Measurements from ENCODE around the gene NSG2.

DNA sequence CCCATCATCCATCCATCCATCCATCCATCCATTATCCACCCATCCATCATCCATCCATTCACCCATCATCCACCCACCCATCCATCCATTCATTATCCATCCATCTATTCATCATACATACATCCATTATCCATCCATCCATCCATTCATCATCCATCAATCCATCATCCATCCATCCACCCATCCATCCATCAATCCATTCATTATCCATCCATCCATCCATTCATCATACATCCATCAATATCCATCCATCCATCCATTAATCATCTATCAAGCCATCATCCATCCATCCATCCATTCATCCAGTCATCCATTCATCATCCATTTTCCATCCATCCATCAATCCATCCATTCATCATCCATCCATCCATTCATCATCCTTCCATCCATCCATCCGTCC is 89.0 kb downstream of the NSG2 start:
- TF ChIP-seq CTCF (IDR thresholded peaks at IDR 0.05) (no peak), POLR2A (IDR thresholded peaks at IDR 0.05) (no peak)

Measured in testis (tissue), 2 donors.